Effector memory CD8-positive, alpha-beta T cell (primary cell): ENCODE results near the gene G2E3.
"Not testable (repeated sequence)": the region's sequence is repeated elsewhere in the genome, so short reads cannot be mapped to it uniquely, and the experiment has no call there.

ENCODE experiments used
- ATAC-seq: fragments of 150-1000 bp; cut with Tn5 transposase; replicated peaks from 2 replicates; pipeline ENCODE4 v1.10.0; 2021; ENCODE audit warnings: mild to moderate bottlenecking, moderate library complexity
- DNase-seq, 3 experiments: peaks; one replicate each; pipeline ENCODE4 v3.0.0; 2021
- H3K27ac Mint-ChIP-seq, 2 donors: one replicate each; pipeline ENCODE4 v1.8.0; 2022; ENCODE audit warnings: mild to moderate bottlenecking in 2 of 2, mixed read lengths in 2 of 2, moderate library complexity in 2 of 2
- H3K27me3 Mint-ChIP-seq, 2 donors: one replicate each; pipeline ENCODE4 v1.8.0; 2022; ENCODE audit warnings: mixed read lengths in 2 of 2
- H3K36me3 Mint-ChIP-seq: one replicate; pipeline ENCODE4 v1.8.0; 2022; ENCODE audit warnings: mild to moderate bottlenecking, moderate library complexity, mixed read lengths; ENCODE audit not compliant: insufficient read depth
- H3K4me1 Mint-ChIP-seq, 2 donors: one replicate each; pipeline ENCODE4 v1.8.0; 2022; ENCODE audit warnings: low read depth in 2 of 2, mixed read lengths in 2 of 2
- H3K4me3 Mint-ChIP-seq, 2 donors: one replicate each; pipeline ENCODE4 v1.8.0; 2022; ENCODE audit warnings: mild to moderate bottlenecking in 2 of 2, mixed read lengths in 2 of 2, moderate library complexity in 2 of 2
- H3K9me3 Mint-ChIP-seq, 2 donors: one replicate each; pipeline ENCODE4 v1.8.0; 2022; ENCODE audit warnings: mixed read lengths in 2 of 2

Gene G2E3

GRCh38 chr14:30624132-30624423 is 65.1 kb downstream of the G2E3 start:
- peaks cover 22% of the 10 kb centered on the region for H3K36me3 Mint-ChIP-seq
- H3K4me3 Mint-ChIP-seq: peak overlapping the region; percentile 5 to 23
- H3K27ac Mint-ChIP-seq: no peak overlapping the region
- no peak for ATAC-seq
- peaks cover 25 to 32% of the 10 kb centered on the region in 2 donors for H3K4me1 Mint-ChIP-seq
- DNase-seq: no peak
- H3K27me3 Mint-ChIP-seq: no peaks in the 10 kb centered on the region
- no peaks in the 10 kb centered on the region for H3K9me3 Mint-ChIP-seq

DNA sequence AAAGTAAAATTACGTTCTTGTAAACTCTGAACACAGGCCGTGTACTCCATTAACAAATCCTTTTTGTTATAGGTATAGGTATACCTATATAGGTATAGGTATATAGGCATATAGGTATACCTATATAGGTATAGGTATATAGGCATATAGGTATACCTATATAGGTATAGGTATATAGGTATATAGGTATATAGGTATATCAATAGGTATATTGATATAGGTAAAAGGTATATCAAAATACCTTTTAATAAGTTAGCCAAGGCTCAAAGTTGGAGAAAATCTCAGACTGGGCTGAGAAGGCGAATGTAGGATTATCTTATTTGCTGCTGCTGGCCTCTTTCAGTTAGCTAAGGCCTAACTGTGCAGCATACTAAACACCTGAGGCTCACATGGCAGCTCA is 66.6 kb downstream of the G2E3 start:
- no peak overlapping the region for H3K4me3 Mint-ChIP-seq
- peaks cover 25 to 34% of the 10 kb centered on the region in 2 donors for H3K4me1 Mint-ChIP-seq
- no peaks in the 10 kb centered on the region for H3K27me3 Mint-ChIP-seq
- peaks cover 31% of the 10 kb centered on the region for H3K36me3 Mint-ChIP-seq
- no peak for DNase-seq
- no peaks in the 10 kb centered on the region for H3K9me3 Mint-ChIP-seq
- no peak overlapping the region for H3K27ac Mint-ChIP-seq
- no peak for ATAC-seq

GRCh38 chr14:30629432-30629831 is 70.5 kb downstream of the G2E3 start:
- H3K4me1 Mint-ChIP-seq: peaks cover 12 to 29% of the 10 kb centered on the region in 2 donors
- not testable (repeated sequence) for H3K9me3 Mint-ChIP-seq, ATAC-seq, H3K27me3 Mint-ChIP-seq, DNase-seq, H3K27ac Mint-ChIP-seq, H3K4me3 Mint-ChIP-seq
- peaks cover 37% of the 10 kb centered on the region for H3K36me3 Mint-ChIP-seq

GRCh38 chr14:30630248-30630647 is 71.3 kb downstream of the G2E3 start:
- Mint-ChIP-seq H3K4me1 (peaks cover 7 to 23% of the 10 kb centered on the region in 2 donors), H3K27ac (no peak overlapping the region), H3K4me3 (no peak overlapping the region), H3K36me3 (peaks cover 44% of the 10 kb centered on the region), H3K9me3 (no peaks in the 10 kb centered on the region), H3K27me3 (no peaks in the 10 kb centered on the region)
- no peak for DNase-seq
- ATAC-seq: no peak

- Mint-ChIP-seq H3K36me3 (peaks cover 44% of the 10 kb centered on the region), H3K4me3 (no peak overlapping the region), H3K4me1 (peaks cover 2 to 33% of the 10 kb centered on the region in 2 donors), H3K9me3 (no peaks in the 10 kb centered on the region), H3K27me3 (no peaks in the 10 kb centered on the region), H3K27ac (no peak overlapping the region)
- DNase-seq (no peak), ATAC-seq (no peak)
Observed at GRCh38 chr14:30632730-30633129, 73.8 kb downstream of the G2E3 start.

- DNase-seq (no peak), ATAC-seq (no peak)
- peaks cover 3 to 12% of the 10 kb centered on the region in 2 donors for H3K4me1 Mint-ChIP-seq
- no peak overlapping the region for H3K4me3 Mint-ChIP-seq
- peak overlapping the region in 1 of 2 donors; percentile 29 for H3K27ac Mint-ChIP-seq
- H3K36me3 Mint-ChIP-seq: peaks cover 42% of the 10 kb centered on the region
- no peaks in the 10 kb centered on the region for H3K9me3 Mint-ChIP-seq
- H3K27me3 Mint-ChIP-seq: no peaks in the 10 kb centered on the region
Observed at GRCh38 chr14:30638926-30639325, 80.0 kb downstream of the G2E3 start.

DNA sequence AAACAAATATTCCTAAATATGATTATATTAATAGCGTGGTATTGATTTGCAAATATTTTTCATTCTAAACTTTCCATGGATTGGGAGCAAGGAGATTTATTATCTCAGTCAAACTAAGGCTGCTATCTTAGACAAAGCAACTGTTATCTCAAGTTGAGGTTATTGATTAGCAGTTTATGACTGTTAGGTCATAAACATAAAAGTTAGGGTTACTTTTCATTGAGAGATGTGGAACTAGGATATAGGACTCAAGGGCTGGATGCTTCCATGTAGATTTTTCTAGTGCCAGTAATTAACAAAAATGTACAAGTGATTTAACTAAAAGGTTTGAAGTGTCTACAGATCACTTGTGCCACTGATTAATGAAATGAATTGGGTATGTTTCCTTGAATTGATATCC is 82.2 kb downstream of the G2E3 start:
- H3K27me3 Mint-ChIP-seq: no peaks in the 10 kb centered on the region

DNA sequence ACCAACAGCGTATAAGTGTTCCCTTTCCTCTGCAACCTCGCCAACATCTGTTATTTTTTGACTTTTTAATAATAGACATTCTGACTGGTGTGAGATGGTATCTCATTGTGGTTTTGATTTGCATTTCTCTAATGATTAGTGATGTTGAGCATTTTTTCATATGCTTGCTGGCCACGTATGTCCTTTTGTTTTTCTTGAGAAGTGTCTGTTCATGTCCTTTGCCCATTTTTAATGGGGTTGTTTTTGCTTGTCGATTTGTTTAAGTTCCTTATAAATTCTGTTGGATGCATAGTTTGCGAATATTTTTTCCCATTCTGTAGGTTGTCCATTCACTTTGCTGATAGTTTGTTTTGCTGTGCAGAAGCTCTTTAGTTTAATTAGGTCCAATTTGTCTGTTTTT is 85.5 kb downstream of the G2E3 start:
- Mint-ChIP-seq H3K36me3 (peaks cover 51% of the 10 kb centered on the region), H3K4me1 (peaks cover 0 to 21% of the 10 kb centered on the region in 2 donors)
- not testable (repeated sequence) for ATAC-seq, H3K27me3 Mint-ChIP-seq, H3K27ac Mint-ChIP-seq, H3K4me3 Mint-ChIP-seq, H3K9me3 Mint-ChIP-seq, DNase-seq

More for the DNA sequence above, 82.2 kb downstream of the G2E3 start:
- DNase-seq (no peak), ATAC-seq (no peak)
- Mint-ChIP-seq H3K9me3 (no peaks in the 10 kb centered on the region), H3K4me1 (peaks cover 3 to 22% of the 10 kb centered on the region in 2 donors), H3K27ac (peak overlapping the region in 1 of 2 donors; percentile 11), H3K4me3 (no peak overlapping the region), H3K36me3 (peaks cover 49% of the 10 kb centered on the region)

DNA sequence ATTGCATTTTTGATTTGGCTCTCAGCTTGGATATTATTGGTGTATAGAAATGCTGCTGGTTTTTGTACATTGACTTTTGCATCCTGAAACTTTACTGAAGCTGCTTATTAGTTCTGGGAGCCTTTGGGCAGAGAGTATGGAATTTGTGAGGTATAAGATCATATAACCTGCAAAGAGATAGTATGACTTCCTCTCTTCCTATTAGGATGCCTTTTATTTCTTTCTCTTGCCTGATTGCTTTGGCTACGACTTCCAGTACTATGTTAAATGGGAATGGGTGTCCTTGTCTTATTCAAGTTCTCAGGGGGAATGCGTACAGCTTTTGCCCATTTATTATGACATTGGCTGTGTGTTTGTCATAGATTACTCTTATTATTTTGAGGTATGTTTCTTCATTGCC is 86.6 kb downstream of the G2E3 start:
- no peak for DNase-seq
- H3K27me3 Mint-ChIP-seq: no peaks in the 10 kb centered on the region
- no peaks in the 10 kb centered on the region for H3K9me3 Mint-ChIP-seq
- peaks cover 0 to 21% of the 10 kb centered on the region in 2 donors for H3K4me1 Mint-ChIP-seq
- H3K4me3 Mint-ChIP-seq: no peak overlapping the region
- H3K27ac Mint-ChIP-seq: peak overlapping the region in 1 of 2 donors; percentile 5
- no peak for ATAC-seq
- peaks cover 61% of the 10 kb centered on the region for H3K36me3 Mint-ChIP-seq

DNA sequence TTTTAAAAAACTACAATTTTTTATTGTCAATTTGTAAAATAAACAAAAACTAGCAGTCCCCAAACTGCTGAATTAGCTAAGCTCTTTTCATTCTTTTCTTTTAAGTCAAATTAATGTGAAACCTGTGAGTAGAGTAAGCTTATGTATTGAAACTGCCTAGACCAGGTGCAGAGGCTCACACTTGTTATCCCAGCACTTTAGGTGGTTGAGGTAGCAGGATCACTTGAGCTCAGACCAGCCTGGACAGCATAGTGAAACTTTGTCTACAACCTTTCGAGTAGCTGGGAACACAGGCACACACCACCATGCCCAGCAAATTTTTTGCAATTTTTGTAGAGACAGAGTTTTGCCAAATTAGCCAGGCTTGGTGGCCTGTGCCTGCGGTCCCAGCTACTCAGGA is 89.5 kb downstream of the G2E3 start:
- DNase-seq: no peak
- Mint-ChIP-seq H3K36me3 (peaks cover 68% of the 10 kb centered on the region), H3K4me1 (peaks cover 0 to 21% of the 10 kb centered on the region in 2 donors), H3K27ac (no peak overlapping the region), H3K4me3 (no peak overlapping the region), H3K27me3 (no peaks in the 10 kb centered on the region), H3K9me3 (no peaks in the 10 kb centered on the region)
- ATAC-seq: no peak

GRCh38 chr14:30651937-30652336 is 93.0 kb downstream of the G2E3 start:
- ATAC-seq (no peak), DNase-seq (no peak)
- H3K36me3 Mint-ChIP-seq: peaks cover 44% of the 10 kb centered on the region
- no peak overlapping the region for H3K4me3 Mint-ChIP-seq
- H3K27me3 Mint-ChIP-seq: no peaks in the 10 kb centered on the region
- H3K4me1 Mint-ChIP-seq: peaks cover 0 to under 1% of the 10 kb centered on the region in 2 donors
- H3K9me3 Mint-ChIP-seq: no peaks in the 10 kb centered on the region
- peak overlapping the region in 1 of 2 donors; percentile 38 for H3K27ac Mint-ChIP-seq

- ATAC-seq: no peak
- peaks cover 40% of the 10 kb centered on the region for H3K36me3 Mint-ChIP-seq
- no peak for DNase-seq
Observed at GRCh38 chr14:30655124-30655523, 96.2 kb downstream of the G2E3 start.

GRCh38 chr14:30655658-30656057 is 96.7 kb downstream of the G2E3 start:
- H3K36me3 Mint-ChIP-seq: peaks cover 35% of the 10 kb centered on the region
- peaks cover 0 to 3% of the 10 kb centered on the region in 2 donors for H3K4me1 Mint-ChIP-seq
- DNase-seq (no peak), ATAC-seq (no peak)
- H3K4me3 Mint-ChIP-seq: no peak overlapping the region
- no peak overlapping the region for H3K27ac Mint-ChIP-seq
- H3K27me3 Mint-ChIP-seq: no peaks in the 10 kb centered on the region
- no peaks in the 10 kb centered on the region for H3K9me3 Mint-ChIP-seq

More at GRCh38 chr14:30655124-30655523, 96.2 kb downstream of the G2E3 start:
- no peaks in the 10 kb centered on the region for H3K9me3 Mint-ChIP-seq
- peaks cover 0 to 2% of the 10 kb centered on the region in 2 donors for H3K4me1 Mint-ChIP-seq
- no peaks in the 10 kb centered on the region for H3K27me3 Mint-ChIP-seq
- no peak overlapping the region for H3K27ac Mint-ChIP-seq
- H3K4me3 Mint-ChIP-seq: no peak overlapping the region

GRCh38 chr14:30656190-30656632 is 97.3 kb downstream of the G2E3 start:
- H3K4me3 Mint-ChIP-seq: no peak overlapping the region
- DNase-seq (peak; percentile 8 to 32 (median 12)), ATAC-seq (peak; percentile 58)
- H3K9me3 Mint-ChIP-seq: no peaks in the 10 kb centered on the region
- no peak overlapping the region for H3K27ac Mint-ChIP-seq
- peaks cover 0 to 3% of the 10 kb centered on the region in 2 donors for H3K4me1 Mint-ChIP-seq
- peaks cover 30% of the 10 kb centered on the region for H3K36me3 Mint-ChIP-seq
- no peaks in the 10 kb centered on the region for H3K27me3 Mint-ChIP-seq

DNA sequence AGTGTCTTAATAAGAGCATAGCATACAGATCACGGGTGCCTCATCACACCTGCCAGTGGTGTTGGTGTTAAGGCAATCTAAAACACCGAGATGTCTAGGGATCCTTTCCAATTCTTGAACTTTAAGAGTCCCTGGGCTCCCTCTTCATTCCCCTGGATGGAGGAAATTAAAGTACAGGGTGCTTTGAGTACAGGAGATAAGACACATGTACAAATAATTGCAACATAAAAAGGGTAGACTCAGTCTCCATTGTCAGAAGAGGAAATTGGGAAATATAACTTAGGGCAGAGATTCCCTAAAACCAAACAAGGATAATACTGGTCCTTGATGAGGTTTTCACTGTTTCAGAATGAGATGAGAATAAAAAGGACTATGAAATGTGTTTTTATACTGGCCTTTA is 98.1 kb downstream of the G2E3 start:
- H3K36me3 Mint-ChIP-seq: peaks cover 21% of the 10 kb centered on the region
- H3K9me3 Mint-ChIP-seq: no peaks in the 10 kb centered on the region
- no peak overlapping the region for H3K27ac Mint-ChIP-seq
- no peak overlapping the region for H3K4me3 Mint-ChIP-seq
- no peaks in the 10 kb centered on the region for H3K27me3 Mint-ChIP-seq
- no peak for DNase-seq
- no peak for ATAC-seq
- peaks cover 0 to 3% of the 10 kb centered on the region in 2 donors for H3K4me1 Mint-ChIP-seq
